GM12878 (cell line): Measurements from ENCODE around the gene TBC1D20. TPM values are rescaled to one million over a fixed set of nuclear protein-coding genes. Genes with fewer than 3 reads are reported as not detected.

ENCODE experiments used
- ATAC-seq: fragments of 200-7000 bp; cut with Tn5 transposase; 3 replicates; pipeline ENCODE4 v1.9.1; 2020; ENCODE audit warnings: mild to moderate bottlenecking, moderate library complexity
- BruUV-seq: library from RNA; stranded (reverse); fragments of 400-500 nt; replicated peaks from 2 replicates; lab custom pipeline; 2021; lab: Mats Ljungman, UMichigan
- CTCF ChIA-PET: fragments of 300-600 bp; sonication (Branson Sonifier 250); formaldehyde crosslinking; extraction: SDS; loops from one replicate; lab custom pipeline; 2021; ENCODE audit warnings: inconsistent platforms; lab: Yijun Ruan, JAX
- POLR2A ChIA-PET: fragments of 350-600 bp; formaldehyde crosslinking; extraction: SDS; loops from one replicate; lab custom pipeline; 2021; ENCODE audit warnings: inconsistent platforms; lab: Charles Lee
- RAD21 ChIA-PET: fragments of 300-600 bp; sonication (Branson Sonifier 250); formaldehyde crosslinking; loops from one replicate; lab custom pipeline; 2023; ENCODE audit warnings: antibody characterized with exemption; ENCODE audit not compliant: unreplicated experiment; lab: Charles Lee
- SMC1A ChIA-PET: fragments of 300-600 bp; sonication (Branson Sonifier 250); formaldehyde crosslinking; loops from one replicate; lab custom pipeline; 2023; ENCODE audit not compliant: unreplicated experiment, uncharacterized antibody; lab: Charles Lee
- DNase-seq: peaks from one replicate; pipeline ENCODE4 v3.0.0-alpha.2; 2011; ENCODE audit warnings: low read depth, low spot score
- FAIRE-seq: peaks from 3 replicates; lab custom pipeline; 2011; peaks lifted over from hg19 to GRCh38; lab: Jason Lieb, UNC
- H2AFZ ChIP-seq: 2 replicates; pipeline ENCODE4 v1.6.0; 2011; ENCODE audit warnings: low read depth, low read length, control low read depth; ENCODE audit not compliant: control insufficient read depth
- H3K27ac ChIP-seq: 2 replicates; pipeline ENCODE4 v1.5.1; 2011; ENCODE audit warnings: control low read depth; ENCODE audit not compliant: control insufficient read depth, insufficient read depth
- H3K27me3 ChIP-seq, 2 experiments: replicated peaks in 1 of 2; 2 replicates each; pipeline versions ENCODE4 v1.6.0 to v1.6.1; 2011; ENCODE audit warnings: low read length in 1 of 2; ENCODE audit not compliant: control insufficient read depth in 2 of 2, insufficient read depth in 2 of 2
- H3K36me3 ChIP-seq, 2 experiments: 2 replicates each; pipeline ENCODE4 v1.5.1; 2011; ENCODE audit warnings: low read length in 1 of 2; ENCODE audit not compliant: control insufficient read depth in 2 of 2, insufficient read depth in 2 of 2
- H3K4me1 ChIP-seq: 2 replicates; pipeline ENCODE4 v1.6.1; 2011; ENCODE audit warnings: mild to moderate bottlenecking, low read length, moderate library complexity, mixed read lengths; ENCODE audit not compliant: control insufficient read depth, insufficient read depth
- H3K4me2 ChIP-seq: 2 replicates; pipeline ENCODE4 v1.6.0; 2011; ENCODE audit warnings: control low read depth; ENCODE audit not compliant: control insufficient read depth, insufficient read depth
- H3K4me3 ChIP-seq: fragments of 200-600 bp; sonication (generic); 2 replicates; pipeline ENCODE4 v1.5.1; 2016
- H3K79me2 ChIP-seq: 2 replicates; pipeline ENCODE4 v1.6.0; 2011; ENCODE audit warnings: low read length; ENCODE audit not compliant: control insufficient read depth, insufficient read depth
- H3K9ac ChIP-seq: 2 replicates; pipeline ENCODE4 v1.8.0; 2011; ENCODE audit warnings: low read length, control low read depth, mixed read lengths; ENCODE audit not compliant: control insufficient read depth, insufficient read depth
- H3K9me3 ChIP-seq: replicated peaks from 3 replicates; pipeline ENCODE4 v1.5.1; 2011; ENCODE audit warnings: mild to moderate bottlenecking, low read length; ENCODE audit not compliant: control insufficient read depth, insufficient read depth
- H4K20me1 ChIP-seq: 2 replicates; pipeline ENCODE4 v1.6.0; 2011; ENCODE audit not compliant: control insufficient read depth, insufficient read depth
- ATF7 ChIP-seq: fragments of 450-650 bp; IDR thresholded peaks from 2 replicates; pipeline ENCODE4 v1.6.1; 2016; ENCODE audit warnings: low read depth, mild to moderate bottlenecking
- CHD1 ChIP-seq: IDR thresholded peaks from 2 replicates; pipeline ENCODE4 v1.6.1; 2012; ENCODE audit warnings: low read depth, low read length, improper control_type of control experiment
- ETV6 ChIP-seq, 2 experiments: fragments of 450-650 bp in 1 of 2; IDR thresholded peaks in 1 of 2; conservative IDR thresholded peaks in 1 of 2; 2 replicates each; pipeline ENCODE4 v1.6.1; 2014; ENCODE audit warnings: antibody characterized with exemption in 1 of 2, borderline replicate concordance in 1 of 2, low read depth in 1 of 2, mild to moderate bottlenecking in 1 of 2, moderate library complexity in 1 of 2
- IKZF1 ChIP-seq: fragments of 450-650 bp; conservative IDR thresholded peaks from 2 replicates; pipeline ENCODE4 v1.6.1; 2017; ENCODE audit warnings: antibody characterized with exemption, mild to moderate bottlenecking
- IRF4 ChIP-seq: IDR thresholded peaks from 2 replicates; pipeline ENCODE4 v1.6.1; 2011; ENCODE audit warnings: low read depth, low read length
- NR2C1 ChIP-seq: fragments of 450-650 bp; IDR thresholded peaks from 2 replicates; pipeline ENCODE4 v1.6.1; 2017; ENCODE audit warnings: antibody characterized with exemption, mild to moderate bottlenecking, moderate library complexity
- POLR2A ChIP-seq: IDR thresholded peaks from 2 replicates; pipeline ENCODE4 v1.6.1; 2011; ENCODE audit warnings: low read depth, mild to moderate bottlenecking, low read length
- RELA ChIP-seq: fragments of 450-650 bp; IDR thresholded peaks from 2 replicates; pipeline ENCODE4 v1.8.0; 2014; ENCODE audit warnings: borderline replicate concordance; ENCODE audit not compliant: partially characterized antibody
- REST ChIP-seq: IDR thresholded peaks from 2 replicates; pipeline ENCODE4 v1.6.1; 2012; ENCODE audit warnings: mild to moderate bottlenecking, low read depth, low read length
- USF1 ChIP-seq: IDR thresholded peaks from 2 replicates; pipeline ENCODE4 v1.6.1; 2011; ENCODE audit warnings: borderline replicate concordance, low read depth, mild to moderate bottlenecking, moderate library complexity, mixed read lengths, low read length; ENCODE audit not compliant: insufficient read depth; ENCODE audit errors: extremely low read length
- YBX1 ChIP-seq: fragments of 450-650 bp; IDR thresholded peaks from 2 replicates; pipeline ENCODE4 v1.6.1; 2016; ENCODE audit warnings: antibody characterized with exemption
- ZNF217 ChIP-seq: fragments of 450-650 bp; IDR thresholded peaks from 2 replicates; pipeline ENCODE4 v1.6.1; 2017; ENCODE audit warnings: antibody characterized with exemption, mild to moderate bottlenecking
- ZNF24 ChIP-seq: fragments of 450-650 bp; IDR thresholded peaks from 2 replicates; pipeline ENCODE4 v1.6.1; 2017; ENCODE audit warnings: antibody characterized with exemption, mild to moderate bottlenecking
- WGBS: methylation state at CpG from one replicate; pipeline ENCODE4 v1.1.6; 2016; ENCODE audit warnings: low lambda C conversion rate; ENCODE audit not compliant: insufficient replicate concordance, insufficient coverage; ENCODE audit errors: missing lambda C conversion rate; 5-methylcytosine and 5-hydroxymethylcytosine counted together
- in situ Hi-C: fragments of 300-500 bp; cut with MboI; formaldehyde crosslinking; loops from 9 replicates; pipeline ENCODE4 v1.14.3; 2018; ENCODE audit warnings: mixed read lengths
- intact Hi-C: fragments of 100-400 bp; cut with micrococcal nuclease; formaldehyde crosslinking; loops from one replicate; pipeline ENCODE4 v1.14.2; 2022; ENCODE audit not compliant: unreplicated experiment
- polyA plus RNA-seq, 11 experiments: library from polyadenylated mRNA; depleted of rRNA in 4 of 11; unstranded in 6 of 11; stranded (reverse) in 5 of 11; fragments of >200 nt; fragmentation: Nextera tagmentation in 4 of 11; fragmentation: Illumina TruSeq in 1 of 11; extraction: Ambion mirVana in 4 of 11; extraction: Trizol in 1 of 11; gene quantifications; 1 replicate in 1 of 11; 2 replicates in 10 of 11; pipeline versions ENCODE4 v1.2.1 to v1.2.3, GENCODE V29; 2011 to 2016; ENCODE audit warnings: inconsistent platforms in 2 of 11, missing spikeins in 2 of 11, low read depth in 1 of 11
- total RNA-seq, 4 experiments: library from RNA; depleted of rRNA in 3 of 4; stranded (reverse); fragments of >200 nt in 3 of 4; fragmentation: Illumina TruSeq in 1 of 4; extraction: Trizol in 1 of 4; gene quantifications; 2 replicates each; pipeline versions ENCODE4 v1.2.1 to v1.2.3, GENCODE V29; 2013 to 2021
- TF ChIP-seq, protein P1 (sequence below): fragments of 450-650 bp; IDR thresholded peaks from 2 replicates; pipeline ENCODE4 v1.6.1; 2017; ENCODE audit warnings: borderline replicate concordance

Gene TBC1D20
- total and polyA plus RNA-seq, 10 of the 15 experiments (the other 5 are each of a cell fraction or from before 2014, with no cell fraction given), result 4.3 to 17.9 (median 11.2) TPM

DNA sequence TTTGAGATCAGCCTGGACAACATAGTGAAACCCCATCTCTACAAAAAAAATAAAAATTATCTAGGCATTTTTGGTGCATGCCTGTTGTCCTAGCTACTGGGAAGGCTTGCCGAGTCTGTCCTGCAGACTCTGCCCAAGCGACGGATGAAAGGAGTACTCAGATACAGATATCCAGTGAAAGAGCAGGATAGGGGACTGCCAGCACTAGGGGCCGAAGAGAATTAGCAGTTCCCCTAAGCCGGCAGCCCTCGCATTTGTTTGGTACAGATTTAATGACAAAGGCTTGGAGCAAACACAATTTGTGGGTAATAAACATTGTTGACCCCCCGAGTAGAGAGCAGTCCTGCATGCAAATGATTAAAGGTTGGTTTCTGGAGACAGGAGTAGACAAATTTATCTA, 5.4 kb upstream of the TBC1D20 start:
- POLR2A ChIA-PET, result no interaction called here
- TF ChIP-seq ETV6 (conservative IDR thresholded peaks at IDR 0.05 in 1 of 2, IDR thresholded peaks at IDR 0.05 in 1 of 2; ENCODE audit: borderline replicate concordance in 1 of 2, low read depth in 1 of 2), result no peak
- no peak for TF ChIP-seq CHD1
- no peak for TF ChIP-seq IRF4
- no peak for TF ChIP-seq REST
- no peak for TF ChIP-seq ATF7
- no peak for TF ChIP-seq USF1
- no peak for TF ChIP-seq IKZF1
- TF ChIP-seq ZNF24, result no peak
- no peak for TF ChIP-seq POLR2A
- TF ChIP-seq, protein P1, sequence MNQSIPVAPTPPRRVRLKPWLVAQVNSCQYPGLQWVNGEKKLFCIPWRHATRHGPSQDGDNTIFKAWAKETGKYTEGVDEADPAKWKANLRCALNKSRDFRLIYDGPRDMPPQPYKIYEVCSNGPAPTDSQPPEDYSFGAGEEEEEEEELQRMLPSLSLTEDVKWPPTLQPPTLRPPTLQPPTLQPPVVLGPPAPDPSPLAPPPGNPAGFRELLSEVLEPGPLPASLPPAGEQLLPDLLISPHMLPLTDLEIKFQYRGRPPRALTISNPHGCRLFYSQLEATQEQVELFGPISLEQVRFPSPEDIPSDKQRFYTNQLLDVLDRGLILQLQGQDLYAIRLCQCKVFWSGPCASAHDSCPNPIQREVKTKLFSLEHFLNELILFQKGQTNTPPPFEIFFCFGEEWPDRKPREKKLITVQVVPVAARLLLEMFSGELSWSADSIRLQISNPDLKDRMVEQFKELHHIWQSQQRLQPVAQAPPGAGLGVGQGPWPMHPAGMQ, result no peak
- TF ChIP-seq ZNF217, result no peak
- TF ChIP-seq RELA, result no peak
- TF ChIP-seq NR2C1, result no peak
- TF ChIP-seq YBX1, result no peak
- TF ChIP-seq, all 136 proteins: peak for 0
- DNase-seq (no peak), FAIRE-seq (no peak), ATAC-seq (no peak)
- no peak overlapping the region for H3K4me2 ChIP-seq
- ChIA-PET RAD21 (no interaction called here), SMC1A (interaction anchor here (0.8 to 1.3 kb wide), 2 partner anchors 9 to 42 kb away, joined by 3 read pairs; no protein-coding TSS in a partner anchor), CTCF (no interaction called here)
- H3K9me3 ChIP-seq, result peaks cover 5% of the 10 kb centered on the region; the same call in 2 of the 3 replicates
- no TSS peak for BruUV-seq
- peaks cover 4% of the 10 kb centered on the region for H3K4me1 ChIP-seq
- no peaks in the 10 kb centered on the region for H3K27me3 ChIP-seq
- H2AFZ ChIP-seq, result no peak overlapping the region
- intact Hi-C loops, result no loop called here
- in situ Hi-C loops, result no loop called here
- H4K20me1 ChIP-seq, result no peaks in the 10 kb centered on the region
- no peak overlapping the region for H3K4me3 ChIP-seq
- WGBS, result 58% methylated on average over 7 of the region's 7 CpGs
- H3K9ac ChIP-seq, result no peak overlapping the region
- H3K36me3 ChIP-seq, result no peaks in the 10 kb centered on the region
- H3K79me2 ChIP-seq, result no peaks in the 10 kb centered on the region
- H3K27ac ChIP-seq, result no peak overlapping the region
